K562 (cell line): ENCODE results near the gene KRT81. TPM values are rescaled to one million over a fixed set of nuclear protein-coding genes. Genes with fewer than 3 reads are reported as not detected.
A peak's percentile ranks its signal among the peaks of the same experiment; 100 is the strongest.

ENCODE experiments used
- ATAC-seq: fragments of 200-7000 bp; cut with Tn5 transposase; 3 replicates; pipeline ENCODE4 v1.9.1; 2020; ENCODE audit warnings: moderate library complexity
- BruUV-seq: library from RNA; stranded (reverse); fragments of 400-500 nt; replicated peaks from 2 replicates; lab custom pipeline; 2021; lab: Mats Ljungman, UMichigan
- CTCF ChIA-PET: fragments of 300-600 bp; formaldehyde crosslinking; extraction: SDS; loops from one replicate; lab custom pipeline; 2021; ENCODE audit warnings: low intra/inter-chr PET ratio; lab: Yijun Ruan, JAX
- POLR2A ChIA-PET: fragments of 300-600, 350-650 bp; sonication (Branson Sonifier 250); formaldehyde crosslinking; extraction: SDS; loops from one replicate; lab custom pipeline; 2021; ENCODE audit warnings: antibody characterized with exemption, inconsistent platforms; lab: Yijun Ruan, JAX
- DNase-seq, 4 experiments: peaks; one replicate each; pipeline versions ENCODE4 v3.0.0 to v3.0.0-alpha.2; 2011 to 2018; ENCODE audit warnings: low spot score in 3 of 4, mixed read lengths in 3 of 4; ENCODE audit errors: extremely low read depth in 1 of 4
- FAIRE-seq: peaks from 2 replicates; lab custom pipeline; 2011; peaks lifted over from hg19 to GRCh38; lab: Jason Lieb, UNC
- H2AFZ ChIP-seq: 2 replicates; pipeline ENCODE4 v1.6.0; 2011; ENCODE audit warnings: low read depth, low read length, control low read depth, inconsistent platforms
- H3K27ac ChIP-seq: fragments of 200-600 bp; 3 replicates; pipeline ENCODE4 v1.8.0; 2011; ENCODE audit warnings: low read depth, mild to moderate bottlenecking, control low read depth, inconsistent platforms, low read length, moderate library complexity, mixed read lengths; ENCODE audit errors: extremely low read depth
- H3K27me3 ChIP-seq, 2 experiments: fragments of 300-600 bp in 1 of 2; 2 replicates in 1 of 2; 3 replicates in 1 of 2; pipeline versions ENCODE4 v1.6.0 to v1.8.0; 2011; ENCODE audit warnings: inconsistent platforms in 2 of 2, low read length in 2 of 2, mild to moderate bottlenecking in 1 of 2, mixed read lengths in 1 of 2, moderate library complexity in 1 of 2; ENCODE audit not compliant: control insufficient read depth in 2 of 2, insufficient read depth in 2 of 2
- H3K36me3 ChIP-seq: fragments of 300-600 bp; 3 replicates; pipeline ENCODE4 v1.8.0; 2011; ENCODE audit warnings: mild to moderate bottlenecking, low read length, inconsistent platforms; ENCODE audit not compliant: control insufficient read depth, insufficient read depth
- H3K4me1 ChIP-seq, 2 experiments: fragments of 200-600 bp in 1 of 2; replicated peaks in 1 of 2; 2 replicates in 1 of 2; 3 replicates in 1 of 2; pipeline versions ENCODE4 v1.5.1 to v1.8.0; 2011; ENCODE audit warnings: inconsistent platforms in 2 of 2, low read length in 2 of 2, mild to moderate bottlenecking in 1 of 2, mixed read lengths in 1 of 2, moderate library complexity in 1 of 2; ENCODE audit not compliant: control insufficient read depth in 2 of 2, insufficient read depth in 2 of 2
- H3K4me2 ChIP-seq: 2 replicates; pipeline ENCODE4 v1.6.1; 2011; ENCODE audit warnings: low read length, control low read depth, inconsistent platforms, mixed read lengths; ENCODE audit not compliant: insufficient read depth
- H3K4me3 ChIP-seq: fragments of 200-600 bp; sonication (generic), shearing (Covaris generic); 2 replicates; pipeline ENCODE4 v1.5.1; 2016; ENCODE audit warnings: control low read depth, inconsistent platforms
- H3K79me2 ChIP-seq: fragments of 200-600 bp; 3 replicates; pipeline ENCODE4 v1.8.0; 2011; ENCODE audit warnings: low read length, inconsistent platforms; ENCODE audit not compliant: control insufficient read depth, insufficient read depth
- H3K9ac ChIP-seq, 2 experiments: 2 replicates each; pipeline versions ENCODE4 v1.6.0 to v1.6.1; 2011; ENCODE audit warnings: low read depth in 2 of 2, low read length in 2 of 2, control low read depth in 1 of 2, inconsistent platforms in 1 of 2, mild to moderate bottlenecking in 1 of 2, mixed read lengths in 1 of 2; ENCODE audit not compliant: insufficient read depth in 1 of 2
- H3K9me1 ChIP-seq: one replicate; pipeline ENCODE4 v1.6.0; 2011; ENCODE audit warnings: inconsistent platforms, mild to moderate bottlenecking, low read length, moderate library complexity; ENCODE audit not compliant: control insufficient read depth, insufficient read depth
- H3K9me3 ChIP-seq: replicated peaks from 2 replicates; pipeline ENCODE4 v1.5.1; 2011; ENCODE audit warnings: low read depth, low read length, inconsistent platforms; ENCODE audit not compliant: control insufficient read depth, insufficient read depth
- H4K20me1 ChIP-seq: replicated peaks from 2 replicates; pipeline ENCODE4 v1.6.1; 2011; ENCODE audit warnings: low read length, inconsistent platforms, mixed read lengths; ENCODE audit not compliant: control insufficient read depth, insufficient read depth
- CBX2 ChIP-seq: fragments of 200-600 bp; sonication (generic); IDR thresholded peaks from one replicate; pipeline ENCODE4 v1.6.1; 2012; ENCODE audit warnings: mild to moderate bottlenecking, low read length, inconsistent platforms; ENCODE audit not compliant: insufficient read depth, poor library complexity, severe bottlenecking
- CEBPB ChIP-seq: fragments of 450-650 bp; IDR thresholded peaks from 2 replicates; pipeline ENCODE4 v1.6.1; 2016; ENCODE audit warnings: missing genetic modification characterization, missing compliant biosample characterization
- HEY1 ChIP-seq: fragments of 250-450 bp; sonication (Bioruptor Pico); IDR thresholded peaks from 2 replicates; pipeline ENCODE4 v1.5.0; 2020; ENCODE audit warnings: mild to moderate bottlenecking, moderate library complexity, borderline replicate concordance
- SIN3B ChIP-seq: fragments of 450-650 bp; IDR thresholded peaks from 2 replicates; pipeline ENCODE4 v1.6.1; 2017; ENCODE audit warnings: low read depth, mild to moderate bottlenecking, moderate library complexity
- SPI1 ChIP-seq: IDR thresholded peaks from 2 replicates; pipeline ENCODE4 v1.6.1; 2011; ENCODE audit warnings: low read depth, low read length, control low read depth, borderline replicate concordance
- whole genome bisulfite sequencing: fragments of 100-300 bp; shearing (Covaris generic); methylation state at CpG from one replicate; pipeline ENCODE4 v1.1.6; 2016; ENCODE audit warnings: low coverage, mixed read lengths; ENCODE audit not compliant: insufficient coverage; ENCODE audit errors: missing lambda C conversion rate; 5-methylcytosine and 5-hydroxymethylcytosine counted together
- in situ Hi-C: fragments of 300-500 bp; cut with MboI; formaldehyde crosslinking; loops from 4 replicates; pipeline ENCODE4 v1.15.0; 2018; ENCODE audit warnings: inconsistent platforms, mixed read lengths
- intact Hi-C: fragments of 100-400 bp; cut with micrococcal nuclease; formaldehyde crosslinking; loops from 2 replicates; pipeline ENCODE4 v1.14.2; 2022
- polyA plus RNA-seq, 8 experiments: library from polyadenylated mRNA; depleted of rRNA in 4 of 8; stranded (reverse) in 5 of 8; unstranded in 3 of 8; fragments of >200 nt; fragmentation: Nextera tagmentation in 2 of 8; fragmentation: Illumina TruSeq in 1 of 8; extraction: Ambion mirVana in 2 of 8; extraction: Trizol in 1 of 8; gene quantifications; 2 replicates each; pipeline versions ENCODE4 v1.2.1 to v1.2.3, GENCODE V29; 2011 to 2014; ENCODE audit warnings: inconsistent platforms in 1 of 8, missing spikeins in 1 of 8
- total RNA-seq, 7 experiments: library from RNA; depleted of rRNA in 6 of 7; stranded (reverse); fragments of >200 nt in 6 of 7; fragmentation: Illumina TruSeq in 2 of 7; extraction: Trizol in 2 of 7; gene quantifications; 2 replicates each; pipeline versions ENCODE4 v1.2.1 to v1.2.3, GENCODE V29; 2011 to 2021; ENCODE audit warnings: low replicate concordance in 1 of 7

Gene KRT81
- total and polyA plus RNA-seq, 9 of the 15 experiments (the other 6 are each of a cell fraction or from before 2014, with no cell fraction given), result 0.27 TPM; not detected in 8

- TF ChIP-seq SIN3B (no peak), HEY1 (CRISPR knock-in tag) (no peak), SPI1 (no peak)
Measured at GRCh38 chr12:52274521-52275120, 16.7 kb downstream of the KRT81 start, which contains the start of gene KRT86 (continued).

GRCh38 chr12:52271158-52271557 is 20.2 kb downstream of the KRT81 start:
- peaks cover 0 to 25% of the 10 kb centered on the region in 2 experiments; a peak in 1 of 5 replicates for H3K27me3 ChIP-seq
- intact Hi-C loops, result no loop called here
- no peak overlapping the region for H2AFZ ChIP-seq
- CTCF ChIA-PET, result no interaction called here
- no peak for TF ChIP-seq CBX2
- peak; percentile 30; the same call in 1 of the 2 replicates for TF ChIP-seq CEBPB (tag)
- TF ChIP-seq, all 486 proteins: peak for 1
- Histone ChIP-seq H3K4me3 (no peak overlapping the region), H4K20me1 (no peaks in the 10 kb centered on the region; the same call in 1 of the 2 replicates), H3K36me3 (no peaks in the 10 kb centered on the region), H3K79me2 (no peaks in the 10 kb centered on the region), H3K27ac (no peak overlapping the region), H3K9me3 (no peaks in the 10 kb centered on the region), H3K9ac (no peak overlapping the region), H3K4me1 (no peaks in the 10 kb centered on the region), H3K4me2 (no peak overlapping the region), H3K9me1 (no peaks in the 10 kb centered on the region)
- FAIRE-seq (no peak), DNase-seq (no peak), ATAC-seq (no peak)
- POLR2A ChIA-PET, result no interaction called here
- no TSS peak for BruUV-seq
- in situ Hi-C loops, result no loop called here
- 0% methylated on average over 1 of the region's 1 CpG for WGBS
